Fibroblast of lung (primary cell): ENCODE measurements around the gene CSNK1E. TPM values are rescaled to one million over a fixed set of nuclear protein-coding genes. Genes with fewer than 3 reads are reported as not detected.
A peak's percentile ranks its signal among the peaks of the same experiment; 100 is the strongest.

ENCODE experiments used
- DNase-seq, 2 donors: peaks; one replicate each; pipeline versions ENCODE4 v3.0.0 to v3.0.0-alpha.2; 2010; ENCODE audit warnings: low read depth in 2 of 2
- H2AFZ ChIP-seq: 2 replicates; pipeline ENCODE4 v1.5.1; 2012; ENCODE audit warnings: low read length, control low read depth, inconsistent platforms
- H3K27ac ChIP-seq: 2 replicates; pipeline ENCODE4 v1.5.1; 2011; ENCODE audit warnings: low read length, control low read depth; ENCODE audit not compliant: insufficient read depth
- H3K27me3 ChIP-seq: 2 replicates; pipeline ENCODE4 v1.5.1; 2011; ENCODE audit warnings: mild to moderate bottlenecking, low read length; ENCODE audit not compliant: control insufficient read depth, insufficient read depth
- H3K36me3 ChIP-seq: 2 replicates; pipeline ENCODE4 v1.5.1; 2011; ENCODE audit warnings: low read length; ENCODE audit not compliant: control insufficient read depth, insufficient read depth
- H3K4me1 ChIP-seq: 2 replicates; pipeline ENCODE4 v1.5.1; 2011; ENCODE audit warnings: low read length; ENCODE audit not compliant: control insufficient read depth, insufficient read depth; ENCODE audit errors: extremely low read depth
- H3K4me2 ChIP-seq: 2 replicates; pipeline ENCODE4 v1.5.1; 2011; ENCODE audit warnings: low read length, control low read depth; ENCODE audit not compliant: insufficient read depth; ENCODE audit errors: extremely low read depth
- H3K4me3 ChIP-seq, 4 experiments: fragments of 200-600 bp in 1 of 4; sonication (generic) in 1 of 4; replicated peaks in 1 of 4; 2 replicates each; pipeline ENCODE4 v1.5.1; 2011 to 2016; ENCODE audit warnings: low read length in 4 of 4, low read depth in 3 of 4, mild to moderate bottlenecking in 3 of 4, control low read depth in 2 of 4, inconsistent platforms in 1 of 4, mixed read lengths in 1 of 4; ENCODE audit not compliant: insufficient read depth in 1 of 4; ENCODE audit errors: control extremely low read depth in 1 of 4
- H3K79me2 ChIP-seq: 2 replicates; pipeline ENCODE4 v1.5.1; 2012; ENCODE audit warnings: mild to moderate bottlenecking, low read length, inconsistent platforms; ENCODE audit not compliant: control insufficient read depth, insufficient read depth
- H3K9ac ChIP-seq: 2 replicates; pipeline ENCODE4 v1.5.1; 2011; ENCODE audit warnings: mild to moderate bottlenecking, low read length, control low read depth; ENCODE audit not compliant: insufficient read depth
- H3K9me3 ChIP-seq: 2 replicates; pipeline ENCODE4 v1.5.1; 2012; ENCODE audit warnings: low read depth, low read length; ENCODE audit not compliant: control insufficient read depth, insufficient read depth
- H4K20me1 ChIP-seq: 2 replicates; pipeline ENCODE4 v1.5.1; 2011; ENCODE audit warnings: low read length; ENCODE audit not compliant: control insufficient read depth, insufficient read depth; ENCODE audit errors: extremely low read depth
- EZH2 ChIP-seq: IDR thresholded peaks from 2 replicates; pipeline ENCODE4 v1.5.1; 2012; ENCODE audit warnings: low read length, control low read depth, mild to moderate bottlenecking; ENCODE audit errors: missing control alignments
- polyA plus RNA-seq, 2 donors: library from polyadenylated mRNA; depleted of rRNA in 1 of 2; stranded (reverse) in 1 of 2; unstranded in 1 of 2; fragments of >200 nt; gene quantifications; 2 replicates each; pipeline ENCODE4 v1.2.1, GENCODE V29; 2011 to 2012; ENCODE audit warnings: missing spikeins in 1 of 2
- total RNA-seq: library from RNA; depleted of rRNA; stranded (reverse); fragments of >200 nt; gene quantifications from 2 replicates; pipeline ENCODE4 v1.2.1, GENCODE V29; 2014
- TF ChIP-seq, protein P1 (sequence below), 2 donors: IDR thresholded peaks in 1 of 2; conservative IDR thresholded peaks in 1 of 2; 1 replicate in 1 of 2; 2 replicates in 1 of 2; pipeline ENCODE4 v1.5.1; 2011 to 2012; ENCODE audit warnings: low read length in 2 of 2, control low read depth in 1 of 2, inconsistent platforms in 1 of 2, low read depth in 1 of 2, mild to moderate bottlenecking in 1 of 2

CSNK1E gene
- total and polyA plus RNA-seq, 2 donors (not counting 1 experiment from before 2014, with no cell fraction given), result 99.3 to 121 TPM

- H3K9me3 ChIP-seq, result no peaks in the 10 kb centered on the region
- H3K9ac ChIP-seq, result peak overlapping the region; percentile 3
- no peak for TF ChIP-seq EZH2
- TF ChIP-seq, protein P1, sequence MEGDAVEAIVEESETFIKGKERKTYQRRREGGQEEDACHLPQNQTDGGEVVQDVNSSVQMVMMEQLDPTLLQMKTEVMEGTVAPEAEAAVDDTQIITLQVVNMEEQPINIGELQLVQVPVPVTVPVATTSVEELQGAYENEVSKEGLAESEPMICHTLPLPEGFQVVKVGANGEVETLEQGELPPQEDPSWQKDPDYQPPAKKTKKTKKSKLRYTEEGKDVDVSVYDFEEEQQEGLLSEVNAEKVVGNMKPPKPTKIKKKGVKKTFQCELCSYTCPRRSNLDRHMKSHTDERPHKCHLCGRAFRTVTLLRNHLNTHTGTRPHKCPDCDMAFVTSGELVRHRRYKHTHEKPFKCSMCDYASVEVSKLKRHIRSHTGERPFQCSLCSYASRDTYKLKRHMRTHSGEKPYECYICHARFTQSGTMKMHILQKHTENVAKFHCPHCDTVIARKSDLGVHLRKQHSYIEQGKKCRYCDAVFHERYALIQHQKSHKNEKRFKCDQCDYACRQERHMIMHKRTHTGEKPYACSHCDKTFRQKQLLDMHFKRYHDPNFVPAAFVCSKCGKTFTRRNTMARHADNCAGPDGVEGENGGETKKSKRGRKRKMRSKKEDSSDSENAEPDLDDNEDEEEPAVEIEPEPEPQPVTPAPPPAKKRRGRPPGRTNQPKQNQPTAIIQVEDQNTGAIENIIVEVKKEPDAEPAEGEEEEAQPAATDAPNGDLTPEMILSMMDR (conservative IDR thresholded peaks at IDR 0.05 in 1 of 2, IDR thresholded peaks at IDR 0.05 in 1 of 2; ENCODE audit: low read depth in 1 of 2, low read length in 2 of 2), result no peak
- H3K4me3 ChIP-seq, result no peak overlapping the region
- peak overlapping the region; percentile 75 for H3K27ac ChIP-seq
- no peak overlapping the region for H2AFZ ChIP-seq
- H3K79me2 ChIP-seq, result peaks cover 95% of the 10 kb centered on the region
- peaks cover 8% of the 10 kb centered on the region for H3K36me3 ChIP-seq
- H3K4me2 ChIP-seq, result peak overlapping the region; percentile 51
- H3K4me1 ChIP-seq, result peaks cover 53% of the 10 kb centered on the region
- no peaks in the 10 kb centered on the region for H3K27me3 ChIP-seq
- H4K20me1 ChIP-seq, result no peaks in the 10 kb centered on the region
- DNase-seq, result no peak
Observed at GRCh38 chr22:38310518-38311322, 6.5 kb downstream of the CSNK1E start.

DNA sequence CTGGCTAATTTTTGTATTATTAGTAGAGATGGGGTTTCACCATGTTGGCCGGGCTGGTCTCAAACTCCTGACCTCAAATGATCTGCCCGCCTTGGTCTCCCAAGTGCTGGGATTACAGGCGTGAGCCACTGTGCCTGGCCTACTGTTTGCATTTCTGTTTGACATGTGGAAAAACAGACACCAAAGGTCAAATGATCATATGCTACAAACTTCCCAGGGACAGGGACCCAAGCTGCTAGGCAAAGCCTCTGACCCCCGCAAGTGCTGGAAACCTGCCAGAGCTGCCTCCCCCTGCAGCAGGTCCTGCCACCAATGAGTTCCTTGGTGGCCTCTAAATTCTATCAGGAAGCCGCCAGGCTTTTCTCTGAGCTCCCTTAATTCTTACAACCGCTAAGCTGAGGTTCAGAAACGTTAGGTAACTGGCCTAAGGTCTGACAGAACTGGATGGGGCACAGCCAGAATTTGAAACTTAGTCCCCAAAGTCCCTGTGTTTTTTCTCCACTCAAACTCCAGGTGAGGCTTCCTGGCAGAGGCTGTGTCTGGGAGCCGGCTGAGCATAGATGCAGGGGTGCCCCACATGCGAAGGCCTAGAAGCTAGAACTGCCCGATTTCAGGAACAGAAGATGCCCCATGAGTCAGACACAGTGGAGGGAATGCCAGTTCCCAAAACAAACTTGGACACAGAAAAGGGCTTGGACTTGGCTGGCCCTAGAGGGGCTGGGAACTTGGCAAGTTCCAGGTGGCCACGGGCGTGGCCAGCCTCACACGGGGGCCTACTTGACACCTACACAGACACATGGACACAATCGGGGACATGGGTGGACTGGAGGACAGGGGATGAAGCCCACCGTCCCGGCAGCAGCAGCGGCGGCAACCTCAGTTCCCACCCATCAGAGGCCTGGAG lies 7.4 kb downstream of the CSNK1E start:
- H3K27ac ChIP-seq, result peak overlapping the region; percentile 75
- no peak overlapping the region for H3K9ac ChIP-seq
- TF ChIP-seq, protein P1 (conservative IDR thresholded peaks at IDR 0.05 in 1 of 2, IDR thresholded peaks at IDR 0.05 in 1 of 2; ENCODE audit: low read depth in 1 of 2, low read length in 2 of 2), result no peak
- no peak for TF ChIP-seq EZH2
- H3K4me2 ChIP-seq, result peak overlapping the region; percentile 51
- H3K4me3 ChIP-seq, result peak overlapping the region in 1 of 4 experiments; percentile 6
- no peaks in the 10 kb centered on the region for H3K9me3 ChIP-seq
- peaks cover 95% of the 10 kb centered on the region for H3K79me2 ChIP-seq
- H4K20me1 ChIP-seq, result no peaks in the 10 kb centered on the region
- H3K36me3 ChIP-seq, result peaks cover 8% of the 10 kb centered on the region
- peaks cover 60% of the 10 kb centered on the region for H3K4me1 ChIP-seq
- no peaks in the 10 kb centered on the region for H3K27me3 ChIP-seq
- no peak overlapping the region for H2AFZ ChIP-seq
- peak in 1 of 2 donors; percentile 42 for DNase-seq

- Histone ChIP-seq H3K4me2 (no peak overlapping the region), H3K4me1 (peaks cover 59% of the 10 kb centered on the region), H3K9ac (no peak overlapping the region), H4K20me1 (peaks cover 3% of the 10 kb centered on the region), H3K27ac (no peak overlapping the region), H3K79me2 (peaks cover 95% of the 10 kb centered on the region), H3K4me3 (no peak overlapping the region), H2AFZ (no peak overlapping the region), H3K9me3 (no peaks in the 10 kb centered on the region), H3K27me3 (no peaks in the 10 kb centered on the region), H3K36me3 (peaks cover 15% of the 10 kb centered on the region)
- no peak for DNase-seq
- TF ChIP-seq, protein P1 (conservative IDR thresholded peaks at IDR 0.05 in 1 of 2, IDR thresholded peaks at IDR 0.05 in 1 of 2; ENCODE audit: low read depth in 1 of 2, low read length in 2 of 2), result no peak
- no peak for TF ChIP-seq EZH2
Observed at GRCh38 chr22:38308791-38309498, 8.3 kb downstream of the CSNK1E start.
